HG02678 (cell line): ENCODE results near the gene NECTIN1.

Experiments
- ATAC-seq: cut with Tn5 transposase; IDR thresholded peaks from one replicate; pipeline ENCODE4 v1.9.1; 2021; ENCODE audit warnings: mild to moderate bottlenecking, moderate library complexity; ENCODE audit not compliant: unreplicated experiment

NECTIN1 gene

GRCh38 chr11:119694334-119694733 is 34.7 kb downstream of the NECTIN1 start:
- peak; percentile 45 for ATAC-seq

- ATAC-seq, result no peak
Measured at GRCh38 chr11:119693253-119693815, 35.7 kb downstream of the NECTIN1 start.

DNA sequence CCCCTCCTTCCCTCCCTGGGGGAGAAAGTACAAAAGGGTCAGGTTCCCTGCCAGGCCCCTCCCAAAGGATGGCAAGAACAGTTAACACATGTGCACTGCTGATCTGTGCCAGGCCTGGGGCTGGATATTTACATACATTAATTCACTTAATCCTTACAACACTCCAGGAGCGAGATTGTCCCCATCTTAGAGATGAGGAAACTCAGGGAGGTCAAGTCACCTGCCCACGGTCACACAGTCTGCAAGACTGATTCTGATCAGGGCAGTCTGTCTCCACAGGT is 36.5 kb downstream of the NECTIN1 start:
- ATAC-seq, result no peak

- no peak for ATAC-seq
Measured at GRCh38 chr11:119691701-119692539, 37.1 kb downstream of the NECTIN1 start.

GRCh38 chr11:119691020-119691666 is 37.9 kb downstream of the NECTIN1 start:
- no peak for ATAC-seq

- no peak for ATAC-seq
Measured at GRCh38 chr11:119689302-119689701, 39.7 kb downstream of the NECTIN1 start.

- no peak for ATAC-seq
Measured at GRCh38 chr11:119688356-119688755, 40.6 kb downstream of the NECTIN1 start.

GRCh38 chr11:119687373-119688046 is 41.5 kb downstream of the NECTIN1 start:
- ATAC-seq, result no peak

GRCh38 chr11:119686177-119686882 is 42.7 kb downstream of the NECTIN1 start:
- no peak for ATAC-seq

DNA sequence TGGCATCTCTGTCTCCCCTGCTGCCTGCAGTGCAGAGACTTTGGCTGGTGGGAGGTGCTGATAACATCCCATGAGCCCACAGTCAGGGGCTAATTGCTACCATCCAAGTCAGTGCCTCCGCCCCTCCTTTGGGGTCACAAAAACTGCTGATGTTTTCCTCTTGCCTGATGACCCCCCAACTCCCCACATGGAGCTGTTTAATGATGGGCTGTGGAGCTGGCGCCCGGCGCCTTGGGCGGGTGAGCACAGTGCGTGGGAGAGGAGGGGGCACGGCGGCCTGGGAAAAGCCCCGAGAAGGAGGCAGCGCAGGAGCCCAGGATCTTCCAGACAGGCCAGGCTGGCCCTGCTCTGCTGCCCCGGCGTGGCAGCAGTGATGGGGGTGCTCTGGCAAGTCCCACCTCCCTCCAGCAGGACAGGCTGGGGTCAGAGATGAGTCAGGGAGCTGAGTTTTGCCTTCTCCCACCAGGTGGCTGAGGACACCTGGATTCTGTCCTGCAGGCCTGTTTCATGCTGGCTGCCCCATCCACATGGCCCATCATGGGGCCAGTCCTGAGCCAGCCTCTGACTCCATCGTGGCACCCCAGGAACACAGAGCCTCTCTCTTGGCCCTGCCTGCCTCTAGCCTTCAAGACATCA is 43.8 kb downstream of the NECTIN1 start:
- no peak for ATAC-seq

GRCh38 chr11:119684361-119685110 is 44.5 kb downstream of the NECTIN1 start:
- no peak for ATAC-seq

DNA sequence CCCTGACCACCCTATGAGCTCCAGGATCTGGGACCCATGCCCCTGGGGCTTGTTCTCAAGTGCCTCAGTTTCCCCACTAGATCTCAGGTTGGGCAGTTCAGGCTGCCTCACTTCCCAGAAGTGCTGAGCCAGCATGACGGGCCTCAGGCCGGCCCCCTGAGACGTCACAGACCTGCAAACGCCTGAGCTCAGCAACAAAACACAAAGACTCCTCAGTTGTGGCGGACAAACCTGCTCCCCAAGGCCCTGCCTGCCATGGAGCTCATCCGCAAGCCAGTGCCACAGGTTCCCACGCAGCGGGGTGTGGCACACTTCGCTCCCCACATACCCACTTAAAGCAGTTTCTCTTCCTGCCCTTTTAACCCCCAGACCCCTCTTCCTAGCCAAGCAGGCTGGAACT is 45.2 kb downstream of the NECTIN1 start:
- no peak for ATAC-seq

- ATAC-seq, result no peak
Measured at GRCh38 chr11:119681361-119681910, 47.6 kb downstream of the NECTIN1 start.

- ATAC-seq, result no peak
Measured at GRCh38 chr11:119680541-119681360, 48.2 kb downstream of the NECTIN1 start.

DNA sequence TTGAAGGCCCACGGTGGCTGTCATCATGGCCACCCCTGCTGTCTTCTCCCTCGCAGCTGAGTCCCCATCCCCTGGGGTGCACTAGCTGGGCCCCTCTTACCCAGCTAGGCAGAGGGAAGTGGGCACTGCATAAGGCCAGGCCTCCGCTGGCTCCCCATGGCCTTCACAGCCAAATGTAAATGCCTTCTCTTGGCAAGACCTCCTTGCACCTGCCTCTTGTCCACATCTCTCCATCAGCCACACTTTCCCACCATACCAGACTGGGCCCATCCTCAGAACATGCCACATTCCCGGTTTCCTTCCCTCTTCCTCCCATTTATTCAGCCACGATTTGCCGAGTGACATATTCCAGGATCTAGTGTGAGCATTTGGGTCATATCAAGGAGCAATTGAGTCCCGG is 49.7 kb downstream of the NECTIN1 start:
- ATAC-seq, result no peak

GRCh38 chr11:119678351-119678750 is 50.6 kb downstream of the NECTIN1 start:
- ATAC-seq, result no peak

DNA sequence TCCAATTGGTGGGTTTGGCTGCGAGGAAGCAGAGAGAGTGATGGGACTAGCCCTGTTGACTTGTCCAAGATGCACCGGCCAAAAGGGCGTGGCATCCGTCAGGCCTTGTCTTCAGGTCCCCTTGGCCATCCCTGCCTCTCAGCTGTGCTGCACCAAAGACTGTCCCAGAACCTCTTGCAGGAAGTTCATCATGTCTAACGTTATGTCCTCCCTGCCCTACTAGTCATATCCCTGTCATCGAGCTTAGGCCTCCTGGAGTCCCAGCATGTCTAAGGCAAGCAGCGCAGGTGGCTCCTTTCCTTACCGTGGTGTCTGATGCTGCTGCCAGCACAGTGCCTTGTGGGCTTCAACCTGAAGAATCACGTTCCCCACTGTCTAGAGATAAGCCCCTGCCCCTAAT is 51.2 kb downstream of the NECTIN1 start:
- no peak for ATAC-seq

DNA sequence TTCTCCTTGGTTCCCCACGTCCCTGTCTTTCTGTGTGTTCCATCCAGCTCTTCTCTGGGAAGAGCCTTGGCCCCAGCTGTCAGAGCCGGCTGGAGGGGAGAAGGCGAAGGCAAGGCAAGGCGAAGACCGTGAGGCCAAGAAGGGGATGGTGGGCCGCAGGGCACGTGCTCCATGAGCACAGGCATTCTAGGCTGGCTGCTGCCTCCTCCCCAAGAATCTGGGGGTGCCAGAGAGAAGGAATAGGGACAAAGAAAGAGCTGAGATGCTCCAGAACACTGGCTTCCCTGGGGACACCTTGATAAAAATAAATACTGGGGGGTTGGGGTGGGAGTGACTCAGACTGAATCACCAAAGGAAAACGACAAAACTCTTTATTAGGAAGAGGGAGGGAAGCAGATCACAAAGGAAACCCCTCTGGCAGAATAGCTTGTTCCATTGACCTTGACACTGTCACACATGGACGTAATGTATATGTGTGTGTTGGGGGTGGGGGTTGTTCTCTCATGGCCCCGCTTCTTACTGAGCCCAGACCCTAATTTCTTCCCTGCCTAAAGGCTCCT is 52.5 kb downstream of the NECTIN1 start:
- no peak for ATAC-seq
